NCI-H128 (cell line): Measurements from ENCODE around the gene ZNF621.
"Not testable (repeated sequence)": the region's sequence is repeated elsewhere in the genome, so short reads cannot be mapped to it uniquely, and the experiment has no call there.

ENCODE experiments used
- DNase-seq: peaks from one replicate; lab custom pipeline; 2025; ENCODE audit not compliant: unreplicated experiment; lab: John Stamatoyannopoulos, UW

Gene ZNF621

DNA sequence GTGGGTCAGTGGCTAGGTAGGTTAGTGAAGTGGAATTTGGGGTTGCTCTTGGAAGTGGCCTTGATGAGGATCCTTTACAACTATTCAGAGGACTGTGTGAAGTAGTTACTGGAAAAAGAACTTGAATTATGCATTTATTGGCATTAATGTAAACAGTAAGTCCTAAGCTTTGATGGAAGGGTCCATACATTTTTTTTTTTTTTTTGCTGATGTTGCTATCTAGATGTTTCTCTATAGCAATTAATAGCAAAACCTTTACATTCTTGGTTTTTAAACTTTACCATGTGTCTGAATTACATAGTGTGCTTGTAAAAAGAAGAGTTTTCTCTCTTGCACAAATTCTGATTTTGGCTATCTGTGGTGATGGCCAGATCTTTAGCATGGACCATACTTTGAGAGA, 9.5 kb downstream of the ZNF621 start:
- DNase-seq, result no peak

GRCh38 chr3:40546816-40547215, 22.1 kb downstream of the ZNF621 start:
- no peak for DNase-seq

- DNase-seq, result no peak
Measured at GRCh38 chr3:40550167-40550566, 25.4 kb downstream of the ZNF621 start.

- no peak for DNase-seq
Measured at GRCh38 chr3:40557575-40558161, 32.9 kb downstream of the ZNF621 start.

- DNase-seq, result not testable (repeated sequence)
Measured at GRCh38 chr3:40562482-40562881, 37.7 kb downstream of the ZNF621 start.

GRCh38 chr3:40565629-40566028, 40.9 kb downstream of the ZNF621 start:
- not testable (repeated sequence) for DNase-seq

- no peak for DNase-seq
Measured at GRCh38 chr3:40566694-40567093, 41.9 kb downstream of the ZNF621 start.

GRCh38 chr3:40572588-40572987, 47.8 kb downstream of the ZNF621 start:
- no peak for DNase-seq

DNA sequence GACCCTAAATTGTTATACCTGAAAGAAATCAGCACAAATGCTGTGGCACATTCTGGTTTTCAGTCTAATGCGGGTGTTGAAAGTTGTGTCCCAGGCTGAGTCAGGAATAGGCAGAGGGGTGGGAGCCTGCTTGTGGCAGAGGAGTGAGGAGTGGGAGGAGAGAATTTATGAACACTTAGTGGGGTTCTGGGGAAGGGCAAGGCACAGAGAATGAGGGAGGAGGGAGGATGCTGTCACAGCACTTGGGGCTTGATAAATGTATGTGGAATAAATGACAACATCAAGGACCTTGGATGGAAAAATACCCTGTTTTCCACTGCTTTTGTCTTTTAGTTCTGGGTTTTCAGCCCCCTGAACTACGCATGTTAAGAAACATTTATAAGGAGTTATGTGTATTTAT, 49.3 kb downstream of the ZNF621 start:
- DNase-seq, result no peak

DNA sequence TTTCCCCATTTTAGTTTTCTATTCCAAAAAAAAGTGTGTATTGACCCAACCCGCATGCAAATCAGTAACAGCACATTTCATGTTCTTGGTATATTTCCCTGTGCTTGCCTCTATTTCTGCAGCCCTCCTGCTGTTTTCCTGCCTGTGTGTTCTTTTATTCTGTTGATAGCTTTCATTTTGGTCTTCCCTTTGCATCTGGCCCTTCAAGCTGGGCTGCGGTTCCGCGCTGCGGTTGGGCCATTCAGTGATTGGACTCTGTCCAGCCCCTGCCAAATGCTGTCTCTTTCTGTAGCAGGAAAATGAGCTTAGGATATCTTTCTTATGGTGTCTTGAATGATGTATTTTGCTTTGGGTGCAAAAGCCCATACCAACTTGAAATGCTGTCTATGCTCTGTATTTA, 49.9 kb downstream of the ZNF621 start:
- DNase-seq, result peak; percentile 30

GRCh38 chr3:40576396-40576795, 51.6 kb downstream of the ZNF621 start:
- DNase-seq, result no peak

- DNase-seq, result peak; percentile 27
Measured at GRCh38 chr3:40580494-40581091, 55.8 kb downstream of the ZNF621 start.

- DNase-seq, result no peak
Measured at GRCh38 chr3:40581166-40581565, 56.4 kb downstream of the ZNF621 start.

GRCh38 chr3:40582401-40583027, 57.8 kb downstream of the ZNF621 start:
- no peak for DNase-seq

DNA sequence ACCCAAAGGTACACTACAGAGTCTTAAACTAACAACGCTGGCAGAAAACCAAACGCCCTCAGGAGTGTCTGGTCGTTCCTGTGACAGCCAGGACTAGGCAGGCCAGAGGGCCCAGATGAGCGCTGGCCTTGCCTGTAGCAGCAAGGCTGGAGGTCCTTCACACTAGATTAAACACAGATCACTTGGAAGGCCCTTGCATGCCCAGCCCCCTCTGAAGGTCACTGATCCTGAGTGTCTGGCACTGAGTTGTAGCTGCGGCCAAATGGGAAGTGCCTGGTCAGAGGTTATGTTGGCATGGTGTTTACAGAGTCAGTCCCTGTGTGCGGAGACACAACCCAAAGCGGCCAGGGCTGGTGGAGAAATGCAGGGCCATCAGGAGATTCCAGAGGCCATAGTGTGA, 58.9 kb downstream of the ZNF621 start:
- no peak for DNase-seq

GRCh38 chr3:40584625-40585189, 59.9 kb downstream of the ZNF621 start:
- DNase-seq, result no peak

- DNase-seq, result no peak
Measured at GRCh38 chr3:40585381-40586016, 60.7 kb downstream of the ZNF621 start.

DNA sequence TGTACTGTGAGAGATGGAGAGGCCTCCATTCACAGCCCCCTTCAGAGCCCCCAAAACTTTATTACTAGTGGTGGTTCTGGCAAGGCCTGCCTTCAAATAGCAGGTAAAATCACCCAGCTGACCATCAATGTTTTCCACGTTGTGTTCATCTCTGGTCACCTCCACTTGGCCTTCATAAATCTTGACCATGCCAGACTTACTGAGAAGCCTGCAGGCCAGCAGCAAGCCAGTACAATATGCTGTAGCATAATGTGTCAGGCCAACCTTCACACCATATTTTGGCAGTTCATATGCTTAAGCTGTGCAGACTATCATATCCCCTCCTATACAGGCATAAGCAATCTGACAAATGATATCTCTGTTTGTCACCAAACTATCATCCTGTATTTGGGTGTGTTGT, 62.1 kb downstream of the ZNF621 start:
- DNase-seq, result no peak

GRCh38 chr3:40588406-40588805, 63.6 kb downstream of the ZNF621 start:
- DNase-seq, result no peak
